T47D (cell line): ENCODE data around the gene SLCO2A1.
"Not testable (repeated sequence)": the region's sequence is repeated elsewhere in the genome, so short reads cannot be mapped to it uniquely, and the experiment has no call there.

Source experiments
- DNase-seq, 2 experiments: peaks; one replicate each; pipeline versions ENCODE4 v3.0.0 to v3.0.0-alpha.2; 2011 to 2012; ENCODE audit warnings: low read depth in 1 of 2, low spot score in 1 of 2
- JUND ChIP-seq: IDR thresholded peaks from 2 replicates; pipeline ENCODE4 v1.6.1; 2012; ENCODE audit warnings: low read depth
- in situ Hi-C: cut with HindIII; loops from 2 replicates; pipeline ENCODE4 v1.10.0; 2016; ENCODE audit warnings: low sequenced_read_pairs, low pct_unique_long_range_greater_than_20kb

SLCO2A1 gene

DNA sequence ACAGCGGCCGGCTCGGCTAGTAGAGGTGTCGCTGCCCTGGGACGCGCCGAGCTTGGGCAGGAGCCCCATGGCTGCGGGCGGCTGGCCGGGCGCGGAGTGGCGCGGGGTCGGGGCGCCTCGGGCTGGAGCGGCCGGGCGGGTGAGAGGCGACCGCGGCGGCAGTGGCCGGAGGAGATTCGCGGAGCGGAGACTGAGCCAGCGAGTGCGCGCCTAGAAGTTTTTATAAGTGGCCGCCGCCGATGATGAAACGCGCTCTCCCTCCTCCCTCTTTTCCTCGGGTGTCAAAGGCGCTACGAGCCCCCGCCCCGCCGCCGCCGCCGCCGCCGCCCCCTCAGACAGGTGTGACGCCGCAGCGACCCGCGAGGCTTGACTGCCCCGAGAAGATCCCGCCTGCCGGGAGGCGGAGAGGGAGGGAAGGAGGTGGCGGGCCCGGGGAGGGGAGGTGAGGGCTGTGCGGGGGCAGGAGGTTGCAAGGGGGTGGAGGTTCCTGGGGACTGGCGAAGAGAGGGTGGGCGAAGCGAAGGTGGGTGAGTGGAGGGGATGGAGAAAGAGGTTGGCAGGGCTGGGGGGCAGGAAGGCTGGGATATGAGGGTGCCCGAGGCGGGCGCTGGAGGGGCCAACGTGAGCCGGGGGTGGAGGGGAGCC lies at the start of gene SLCO2A1:
SLCO2A1 (minus strand) TSS at position 192 of the 645 bp plus-strand sequence; CDS start at position 69, 123 bp downstream.
- in situ Hi-C loops: no loop called here
- TF ChIP-seq JUND: no peak
- DNase-seq: peak; percentile 43

DNA sequence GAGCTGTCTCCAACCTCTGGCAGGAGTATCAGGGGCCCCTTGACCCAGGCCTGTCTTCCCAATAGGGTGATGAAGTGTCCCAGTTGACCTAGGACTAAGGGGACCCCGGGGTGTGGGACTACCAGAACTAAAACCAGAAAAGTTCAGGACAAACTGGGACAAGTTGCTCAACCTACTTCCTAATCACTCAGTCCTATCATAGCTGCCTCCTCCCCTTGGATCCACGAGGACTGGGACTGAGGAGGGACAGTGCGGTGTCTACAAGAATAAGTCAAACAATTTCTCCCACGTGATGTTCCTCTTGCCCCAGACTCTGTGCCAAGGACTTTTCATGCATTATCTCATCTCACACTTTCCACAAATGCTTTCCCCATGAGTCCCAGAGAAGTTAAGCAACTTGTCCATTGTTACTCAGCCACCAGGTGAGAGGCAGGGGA lies 49.4 kb upstream of the SLCO2A1 start:
- no peak for DNase-seq
- in situ Hi-C loops: no loop called here
- no peak for TF ChIP-seq JUND

DNA sequence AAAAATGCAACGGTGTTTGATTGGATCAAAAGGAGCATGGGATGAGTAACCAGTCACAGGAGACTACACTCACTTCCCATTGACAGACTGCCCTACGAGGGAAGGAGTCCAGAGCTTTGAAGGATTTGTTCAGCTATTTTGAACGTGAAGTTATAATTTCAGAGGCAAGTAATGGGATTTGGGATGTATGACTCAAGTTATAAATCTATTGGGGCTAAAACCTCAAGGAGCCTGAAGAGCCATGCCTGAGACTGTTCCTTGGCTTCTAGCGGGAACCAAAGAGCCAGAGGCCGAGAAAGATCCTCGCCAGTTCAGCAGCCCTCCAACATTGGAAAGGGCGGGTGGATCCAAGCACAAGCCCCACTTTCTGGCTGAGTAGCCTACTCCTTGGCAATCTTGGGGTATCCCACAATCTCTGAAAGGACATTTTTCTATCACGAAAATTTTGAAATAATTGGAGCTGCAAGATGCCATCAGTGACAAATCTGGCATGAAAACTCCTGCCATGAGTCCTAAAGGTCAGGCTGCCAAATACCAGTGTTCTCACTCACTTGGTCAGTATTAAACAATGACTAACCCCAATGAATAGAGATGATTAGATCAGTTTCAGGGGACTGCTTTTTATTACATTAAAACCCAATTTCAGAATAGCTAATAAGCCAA lies 48.6 kb upstream of the SLCO2A1 start:
- no peak for DNase-seq
- TF ChIP-seq JUND: no peak
- in situ Hi-C loops: no loop called here

- TF ChIP-seq JUND: no peak
- DNase-seq: no peak
- in situ Hi-C loops: no loop called here
Observed at GRCh38 chr3:134077649-134078161, 48.0 kb upstream of the SLCO2A1 start.

DNA sequence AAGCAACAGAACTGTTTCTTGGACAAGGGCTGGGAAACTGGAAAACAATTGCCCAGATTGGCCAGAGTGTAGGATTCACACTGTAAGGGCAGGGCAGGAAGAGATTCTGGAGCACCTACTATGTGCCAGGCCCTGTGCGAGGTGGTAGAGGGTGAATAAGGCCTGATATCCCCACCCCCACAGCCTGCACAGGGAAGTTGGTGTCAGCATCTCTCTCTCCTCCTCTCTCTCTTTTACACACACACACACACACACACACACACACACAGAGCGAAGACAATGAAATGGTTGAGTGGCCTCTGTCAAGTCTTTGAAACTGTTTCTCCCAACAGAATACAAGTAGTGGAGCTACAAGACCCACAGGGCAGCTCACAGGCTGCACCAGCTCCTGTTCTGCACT lies 47.1 kb upstream of the SLCO2A1 start:
- in situ Hi-C loops: no loop called here
- TF ChIP-seq JUND: no peak
- no peak for DNase-seq

DNA sequence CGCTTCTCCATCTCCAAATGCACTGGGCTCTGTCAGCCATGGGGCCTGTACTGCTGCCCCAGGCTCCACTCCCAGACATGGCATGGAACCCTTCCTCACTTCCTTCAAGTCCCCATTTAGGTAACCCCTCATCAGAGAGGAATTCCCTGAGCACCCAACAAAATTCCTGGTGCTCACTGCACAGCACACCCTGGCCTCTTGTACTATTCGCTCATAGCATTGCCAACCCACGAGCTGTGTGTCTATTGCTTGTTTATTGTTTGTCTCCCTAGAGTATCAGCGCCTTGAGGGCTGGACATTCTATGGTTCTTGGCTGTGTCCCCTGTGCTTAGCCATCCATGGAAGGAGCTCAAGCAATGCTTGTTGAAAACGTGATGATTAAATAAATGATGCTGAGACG lies 46.1 kb upstream of the SLCO2A1 start:
- no peak for DNase-seq
- no peak for TF ChIP-seq JUND
- in situ Hi-C loops: no loop called here

GRCh38 chr3:134075568-134075825 lies 45.8 kb upstream of the SLCO2A1 start:
- TF ChIP-seq JUND: no peak
- in situ Hi-C loops: no loop called here
- no peak for DNase-seq

GRCh38 chr3:134074790-134075567 lies 45.3 kb upstream of the SLCO2A1 start:
- DNase-seq: no peak
- in situ Hi-C loops: no loop called here
- TF ChIP-seq JUND: no peak

DNA sequence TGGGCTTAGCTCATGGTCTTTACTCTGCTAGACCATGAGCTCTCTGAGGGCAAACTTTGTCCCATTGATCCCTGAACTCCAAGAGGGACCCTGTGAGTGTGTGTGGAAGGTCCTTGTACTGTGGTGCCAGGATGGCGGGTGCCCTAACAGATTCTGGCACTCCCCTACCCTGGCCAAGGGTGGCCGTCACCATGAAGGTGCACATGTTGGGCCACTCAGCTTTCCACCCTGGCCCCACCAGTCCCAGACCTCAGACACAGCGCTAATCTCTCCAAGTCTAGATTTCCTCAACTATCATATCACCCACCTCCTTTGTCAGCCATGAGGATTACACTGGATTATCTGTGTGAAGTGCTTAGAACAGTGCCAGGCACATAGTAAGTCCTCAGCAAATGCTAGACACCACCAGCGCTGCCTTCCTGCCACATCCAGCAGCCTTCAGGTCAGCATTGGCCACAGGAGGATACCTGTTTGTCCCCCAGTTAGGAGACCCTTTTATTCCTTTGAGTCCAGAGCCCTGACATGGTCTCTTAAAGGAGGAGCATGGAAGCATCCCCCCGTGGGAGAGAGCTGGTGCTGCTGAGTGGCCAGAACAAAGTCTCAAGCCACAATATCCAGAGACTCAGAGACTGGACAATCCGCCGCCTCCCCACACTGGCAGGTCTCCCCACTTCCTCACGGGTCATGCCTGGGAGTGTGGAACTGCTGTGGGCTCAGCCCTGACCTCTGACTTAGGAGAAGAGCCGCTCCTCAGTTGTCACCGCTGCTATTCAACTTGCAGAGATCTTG lies 44.5 kb upstream of the SLCO2A1 start:
- TF ChIP-seq JUND: no peak
- in situ Hi-C loops: no loop called here
- DNase-seq: no peak

DNA sequence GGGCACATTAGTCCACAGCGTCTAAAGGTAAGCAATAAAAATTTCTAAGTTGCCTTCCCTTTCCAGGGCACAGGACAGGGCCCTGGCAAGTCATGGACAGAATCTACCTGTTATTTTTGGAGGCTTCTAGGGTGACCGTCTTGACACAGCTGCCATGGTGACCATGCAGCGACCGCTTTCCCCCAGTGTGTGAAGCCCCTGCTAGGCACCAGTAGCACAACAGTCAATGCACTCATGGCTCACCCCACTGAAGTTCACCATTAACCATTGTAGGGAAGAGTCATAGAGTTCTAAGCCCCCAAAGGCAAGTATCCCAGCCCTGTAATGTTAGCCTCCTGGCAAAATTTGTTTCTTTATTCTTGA lies 43.8 kb upstream of the SLCO2A1 start:
- TF ChIP-seq JUND: no peak
- in situ Hi-C loops: no loop called here
- DNase-seq: no peak

- DNase-seq: no peak
- in situ Hi-C loops: no loop called here
- no peak for TF ChIP-seq JUND
Observed at GRCh38 chr3:134072881-134073582, 43.3 kb upstream of the SLCO2A1 start.

- in situ Hi-C loops, DNase-seq: not testable (repeated sequence)
Observed at GRCh38 chr3:134070281-134070680, 40.6 kb upstream of the SLCO2A1 start.

DNA sequence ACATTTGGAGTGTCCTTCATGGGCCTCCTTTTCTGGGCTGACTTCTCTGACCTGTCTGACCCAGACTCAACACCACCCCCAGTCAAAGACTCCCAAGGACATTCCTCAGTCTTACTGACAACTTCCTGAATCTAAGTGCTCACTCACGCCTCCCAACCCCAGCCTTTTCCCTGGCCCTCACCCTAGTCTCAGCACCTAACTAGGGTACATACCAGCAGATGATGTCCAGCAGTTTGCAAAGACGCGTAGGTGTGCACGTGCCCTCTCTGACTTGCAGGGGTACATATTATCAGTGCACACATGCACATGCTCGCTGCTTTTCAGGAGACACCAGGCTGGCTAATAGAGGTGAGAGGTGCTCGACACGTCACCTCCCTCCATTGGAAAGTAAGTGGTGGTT lies 38.7 kb upstream of the SLCO2A1 start:
- no peak for TF ChIP-seq JUND
- in situ Hi-C loops: no loop called here
- DNase-seq: no peak
